GM10248 (cell line): ENCODE results near the gene WDR87.

Source experiments
- CTCF ChIA-PET: fragments of 300-600 bp; sonication (Branson Sonifier 250); formaldehyde crosslinking; extraction: SDS; loops from one replicate; lab custom pipeline; 2021; ENCODE audit warnings: antibody characterized with exemption; lab: Yijun Ruan, JAX
- POLR2A ChIA-PET: fragments of 350-650 bp; sonication (Branson Sonifier 250); formaldehyde crosslinking; extraction: SDS; loops from one replicate; lab custom pipeline; 2020; ENCODE audit warnings: antibody characterized with exemption; lab: Yijun Ruan, JAX
- DNase-seq: peaks from one replicate; pipeline ENCODE4 v3.0.0; 2012; ENCODE audit errors: extremely low spot score
- TF ChIP-seq, protein P1 (sequence below): IDR thresholded peaks from 2 replicates; pipeline ENCODE4 v1.5.1; 2012; ENCODE audit warnings: mild to moderate bottlenecking, low read depth; ENCODE audit errors: extremely low read depth, missing control alignments, control extremely low read depth

Gene WDR87

DNA sequence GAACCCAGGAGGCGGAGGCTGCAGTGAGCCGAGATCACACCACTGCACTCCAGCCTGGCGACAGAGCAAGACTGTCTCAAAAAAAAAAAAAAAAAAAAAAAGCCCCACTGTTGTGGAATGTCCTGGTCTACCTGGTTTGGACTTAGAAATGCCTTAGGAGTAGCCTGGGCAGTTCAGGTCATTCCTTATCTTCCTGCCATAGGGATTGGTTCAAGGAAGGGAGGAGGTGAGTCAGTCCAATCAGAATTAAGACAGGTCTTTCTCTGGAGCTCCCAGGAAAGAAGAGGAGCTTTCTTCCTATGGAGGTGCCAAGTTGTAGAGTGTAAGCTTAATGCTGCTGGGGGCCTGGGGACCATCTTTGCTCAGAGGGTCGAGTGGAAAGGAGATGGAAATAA, 45.4 kb upstream of the WDR87 start:
- CTCF ChIA-PET = interaction anchor here (1.3 to 3.1 kb wide), 6 partner anchors 12 to 46 kb away, joined by 3 to 10 read pairs (median 4); partner anchors contain the start of gene WDR87

DNA sequence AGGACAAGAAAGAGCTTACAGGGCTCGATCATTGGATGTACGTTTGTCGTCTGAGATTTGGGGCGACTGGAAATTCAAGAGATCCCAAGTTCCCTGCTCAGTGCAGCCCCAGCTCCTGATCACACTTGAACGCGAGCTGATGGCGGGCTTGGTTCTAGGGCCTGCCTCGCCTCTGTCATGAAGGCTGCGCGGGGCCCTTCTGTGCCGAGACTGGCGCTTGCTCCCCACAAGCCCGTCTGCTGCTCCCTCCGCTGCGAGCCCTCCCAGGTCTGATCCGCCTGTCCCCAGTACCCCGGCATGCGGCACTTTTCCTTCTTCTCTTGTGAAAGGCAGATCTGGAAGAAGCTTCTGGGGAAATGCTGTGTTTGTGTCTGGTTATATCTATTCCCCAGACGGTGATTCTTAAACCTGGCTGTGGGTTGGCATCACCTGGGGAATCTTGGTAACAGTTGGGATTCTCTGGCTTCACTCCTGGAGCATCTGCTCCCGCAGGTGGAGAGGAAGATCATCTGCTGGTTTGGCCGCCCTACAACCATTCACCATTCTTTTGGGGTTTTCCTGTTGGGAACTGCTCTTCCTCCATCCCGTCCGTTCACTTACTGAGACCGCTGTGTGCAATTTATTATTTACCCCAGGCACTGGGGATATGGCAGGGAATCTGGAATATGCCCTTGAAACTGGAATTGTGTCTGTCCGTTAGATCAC, 44.2 kb upstream of the WDR87 start:
- POLR2A ChIA-PET = interaction anchor here (0.5 to 1.1 kb wide), 3 partner anchors 19 to 175 kb away, joined by 3 to 5 read pairs (median 3); no protein-coding TSS in a partner anchor
- TF ChIP-seq, protein P1, sequence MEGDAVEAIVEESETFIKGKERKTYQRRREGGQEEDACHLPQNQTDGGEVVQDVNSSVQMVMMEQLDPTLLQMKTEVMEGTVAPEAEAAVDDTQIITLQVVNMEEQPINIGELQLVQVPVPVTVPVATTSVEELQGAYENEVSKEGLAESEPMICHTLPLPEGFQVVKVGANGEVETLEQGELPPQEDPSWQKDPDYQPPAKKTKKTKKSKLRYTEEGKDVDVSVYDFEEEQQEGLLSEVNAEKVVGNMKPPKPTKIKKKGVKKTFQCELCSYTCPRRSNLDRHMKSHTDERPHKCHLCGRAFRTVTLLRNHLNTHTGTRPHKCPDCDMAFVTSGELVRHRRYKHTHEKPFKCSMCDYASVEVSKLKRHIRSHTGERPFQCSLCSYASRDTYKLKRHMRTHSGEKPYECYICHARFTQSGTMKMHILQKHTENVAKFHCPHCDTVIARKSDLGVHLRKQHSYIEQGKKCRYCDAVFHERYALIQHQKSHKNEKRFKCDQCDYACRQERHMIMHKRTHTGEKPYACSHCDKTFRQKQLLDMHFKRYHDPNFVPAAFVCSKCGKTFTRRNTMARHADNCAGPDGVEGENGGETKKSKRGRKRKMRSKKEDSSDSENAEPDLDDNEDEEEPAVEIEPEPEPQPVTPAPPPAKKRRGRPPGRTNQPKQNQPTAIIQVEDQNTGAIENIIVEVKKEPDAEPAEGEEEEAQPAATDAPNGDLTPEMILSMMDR = no peak

More for the DNA sequence above, 45.4 kb upstream of the WDR87 start:
- POLR2A ChIA-PET = interaction anchor here (1.0 kb wide), 1 partner anchor 23 kb away, joined by 3 read pairs; no protein-coding TSS in a partner anchor
- no peak for DNase-seq
- TF ChIP-seq, protein P1 = no peak

DNA sequence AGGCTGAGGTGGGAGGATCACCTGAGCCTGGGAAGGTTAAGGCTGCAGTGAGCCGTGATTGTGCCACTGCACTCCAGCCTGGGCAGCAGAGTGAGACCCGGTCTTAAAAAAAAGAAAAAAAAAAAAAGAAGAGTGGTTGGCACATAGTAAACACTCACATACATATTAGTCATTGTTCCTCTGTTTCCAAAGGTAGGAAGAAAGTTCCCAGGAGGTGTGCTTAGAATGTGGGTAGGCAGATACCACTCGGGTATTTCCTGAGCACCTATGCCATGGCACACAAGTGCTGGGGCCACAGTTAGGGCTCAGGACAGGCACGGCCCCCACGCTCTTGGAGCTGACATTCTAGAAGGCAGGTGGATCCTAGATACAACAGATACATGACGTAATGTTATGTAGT, 42.0 kb upstream of the WDR87 start:
- POLR2A ChIA-PET = no interaction called here
- CTCF ChIA-PET = no interaction called here
- TF ChIP-seq, protein P1 = no peak
- no peak for DNase-seq

More for the DNA sequence above, 44.2 kb upstream of the WDR87 start:
- CTCF ChIA-PET = no interaction called here
- no peak for DNase-seq

DNA sequence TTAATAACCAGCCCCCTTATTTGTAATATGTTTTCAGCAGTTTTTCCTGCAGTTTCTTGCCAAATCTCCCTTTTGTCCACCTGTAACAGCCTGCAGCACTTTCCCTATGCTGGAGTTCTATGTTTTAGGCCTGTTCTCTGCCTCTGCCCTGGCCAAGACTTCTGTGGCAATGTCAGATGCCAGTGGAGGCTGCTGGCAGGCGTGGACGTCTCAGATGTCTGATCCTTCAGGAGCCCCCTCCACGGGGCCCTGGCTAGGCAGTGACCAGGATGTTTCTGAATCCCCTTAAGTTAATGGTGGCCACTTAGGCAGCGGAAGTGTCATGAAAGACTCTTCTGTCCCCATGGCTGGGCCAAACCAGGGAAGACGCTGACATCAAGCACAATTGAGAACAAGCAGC, 41.4 kb upstream of the WDR87 start:
- ChIA-PET POLR2A (no interaction called here), CTCF (interaction anchor here (1.4 kb wide), 1 partner anchor 15 kb away, joined by 4 read pairs; no protein-coding TSS in a partner anchor)
- DNase-seq = no peak
- TF ChIP-seq, protein P1 = no peak

DNA sequence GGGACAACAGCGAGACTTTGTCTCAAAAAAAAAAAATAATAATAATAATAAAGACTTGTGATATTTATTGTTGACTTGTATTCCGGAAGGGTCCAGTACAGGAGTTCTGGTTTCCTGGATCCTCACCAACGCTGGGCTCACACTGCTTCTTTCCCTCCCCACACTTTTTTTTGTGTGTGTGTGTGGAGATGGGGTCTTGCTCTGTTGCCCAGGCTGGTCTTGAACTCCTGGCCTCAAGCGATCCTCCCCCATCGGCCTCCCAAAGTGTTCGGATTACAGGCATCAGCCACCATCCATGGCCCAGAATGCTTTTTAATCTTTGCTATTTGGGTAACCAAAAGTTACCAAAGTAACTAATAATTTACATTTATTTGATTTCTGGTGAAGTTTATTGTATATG, 39.7 kb upstream of the WDR87 start:
- ChIA-PET POLR2A (no interaction called here), CTCF (interaction anchor here (1.4 kb wide), 2 partner anchors 13 kb away, joined by 4 to 6 read pairs; no protein-coding TSS in a partner anchor)
- TF ChIP-seq, protein P1 = no peak
- no peak for DNase-seq

DNA sequence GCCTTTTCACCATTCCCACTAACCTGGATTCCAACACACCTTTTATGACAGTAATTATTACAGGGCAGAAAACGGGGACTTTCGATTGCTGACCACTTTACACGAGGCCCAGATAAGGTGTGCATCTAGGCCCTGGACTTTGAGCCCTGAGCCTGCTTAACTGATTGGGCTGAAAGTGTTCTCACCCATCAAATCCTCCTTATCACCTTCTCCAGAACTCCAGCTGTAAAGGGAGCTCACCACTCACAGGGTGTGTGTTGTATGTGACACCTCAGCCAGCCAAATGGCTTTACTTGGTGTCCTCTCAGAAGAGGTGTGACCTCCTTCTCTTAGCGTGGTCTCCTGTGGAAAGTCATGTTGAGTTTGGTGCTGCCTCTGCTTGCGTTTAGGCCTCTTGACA, 37.1 kb upstream of the WDR87 start:
- CTCF ChIA-PET = no interaction called here
- POLR2A ChIA-PET = no interaction called here
- DNase-seq = no peak
- TF ChIP-seq, protein P1 = no peak
